ENCODE measurements around the gene SEC22A. TPM values are rescaled to one million over a fixed set of nuclear protein-coding genes. Genes with fewer than 3 reads are reported as not detected.
A peak's percentile ranks its signal among the peaks of the same experiment; 100 is the strongest.

SEC22A gene
- polyA plus RNA-seq, 1 of the 3 experiments (the other 2 are of a cell fraction), result 13.0 TPM

- H3K36me3 ChIP-seq (replicated peaks in 1 of 2; ENCODE audit: control insufficient read depth in 1 of 2, insufficient read depth in 2 of 2, low read length in 1 of 2), result peaks cover 0 to 4% of the 10 kb centered on the region in 2 experiments
- H3K9me3 ChIP-seq, result no peaks in the 10 kb centered on the region
- peaks cover 37% of the 10 kb centered on the region for H3K79me2 ChIP-seq (ENCODE audit: insufficient read depth)
- peak overlapping the region; percentile 60 for H3K9ac ChIP-seq
- peak overlapping the region; percentile 100 for H2AFZ ChIP-seq (ENCODE audit: low read depth)
- H4K20me1 ChIP-seq (ENCODE audit: insufficient read depth), result no peaks in the 10 kb centered on the region
- peaks cover 4% of the 10 kb centered on the region for H3F3A ChIP-seq (replicated peaks; ENCODE audit: insufficient read depth)
- H3K4me2 ChIP-seq, result peak overlapping the region; percentile 88
- no peaks in the 10 kb centered on the region for H3K27me3 ChIP-seq (ENCODE audit: insufficient read depth)
- CTCF ChIA-PET, result interaction anchor here (1.1 to 1.4 kb wide), 2 partner anchors 23 to 57 kb away, joined by 3 to 5 read pairs; no protein-coding TSS in a partner anchor
- POLR2A ChIA-PET, result interaction anchor here (0.6 to 0.9 kb wide), 3 partner anchors 17 to 131 kb away, joined by 3 read pairs; no protein-coding TSS in a partner anchor
- no peaks in the 10 kb centered on the region for H3K9me2 ChIP-seq
- peak overlapping the region; percentile 38 to 76; a peak in 3 of 4 replicates for H3K27ac ChIP-seq (ENCODE audit: low read depth in 2 of 2, low read length in 1 of 2)
- TF ChIP-seq GATA2 (CRISPR knock-in tag; IDR thresholded peaks at IDR 0.05) (no peak), USF1 (IDR thresholded peaks at IDR 0.05; ENCODE audit: borderline replicate concordance, low read depth) (no peak), PBX3 (IDR thresholded peaks at IDR 0.05) (no peak), JUND (IDR thresholded peaks at IDR 0.05) (no peak), ZBTB33 (IDR thresholded peaks at IDR 0.05; ENCODE audit: borderline replicate concordance, low read depth) (no peak), RFX5 (IDR thresholded peaks at IDR 0.05; ENCODE audit: low read length) (no peak), ELF1 (IDR thresholded peaks at IDR 0.05) (no peak), FOXM1 (IDR thresholded peaks at IDR 0.05; ENCODE audit: low read depth) (no peak), RCOR1 (IDR thresholded peaks at IDR 0.05; ENCODE audit: low read length) (no peak), POLR2AphosphoS5 (IDR thresholded peaks at IDR 0.05; ENCODE audit: low read depth, low read length) (no peak), MXI1 (IDR thresholded peaks at IDR 0.05; ENCODE audit: low read depth, low read length) (no peak), SMC3 (IDR thresholded peaks at IDR 0.05; ENCODE audit: low read depth, low read length) (no peak), TCF12 (IDR thresholded peaks at IDR 0.05) (no peak), NRF1 (IDR thresholded peaks at IDR 0.05; ENCODE audit: low read depth, low read length) (no peak), IRF3 (IDR thresholded peaks at IDR 0.05; ENCODE audit: low read depth, low read length) (no peak), NFIC (IDR thresholded peaks at IDR 0.05; ENCODE audit: borderline replicate concordance) (no peak)
- 4% methylated on average over 6 of the region's 6 CpGs for WGBS (ENCODE audit: low lambda C conversion rate)
- no peak for DNase-seq
- peak overlapping the region; percentile 95 to 99 for H3K4me3 ChIP-seq (ENCODE audit: low read depth in 2 of 2, low read length in 1 of 2)
- peaks cover 0 to 13% of the 10 kb centered on the region in 2 experiments; a peak in 2 of 4 replicates for H3K4me1 ChIP-seq (ENCODE audit: control insufficient read depth in 1 of 2, insufficient read depth in 2 of 2, low read depth in 1 of 2, low read length in 1 of 2)
Measured at GRCh38 chr3:123201223-123201556, 553 bp upstream of the SEC22A start.

All from SK-N-SH (cell line).